Stimulated activated CD8-positive, alpha-beta memory T cell treated with anti-CD3 and anti-CD28 coated beads, Interleukin-7, amount 100 ng/mL, for 48 hours (primary cell): ENCODE results near the gene RTKN.
"Not testable (repeated sequence)": the region's sequence is repeated elsewhere in the genome, so short reads cannot be mapped to it uniquely, and the experiment has no call there.

Experiments used
- DNase-seq, 2 donors: peaks; one replicate each; pipeline ENCODE4 v3.0.0-alpha.2; 2020; ENCODE audit warnings: low read depth in 1 of 2; ENCODE audit errors: extremely low read depth in 1 of 2

Gene RTKN

GRCh38 chr2:74439373-74439772 lies 2.4 kb downstream of the RTKN start:
- no peak for DNase-seq

- DNase-seq = no peak
These were observed 3.5 kb downstream of the RTKN start for GRCh38 chr2:74438248-74438647.

GRCh38 chr2:74436848-74437695 lies 4.7 kb downstream of the RTKN start:
- no peak for DNase-seq

DNA sequence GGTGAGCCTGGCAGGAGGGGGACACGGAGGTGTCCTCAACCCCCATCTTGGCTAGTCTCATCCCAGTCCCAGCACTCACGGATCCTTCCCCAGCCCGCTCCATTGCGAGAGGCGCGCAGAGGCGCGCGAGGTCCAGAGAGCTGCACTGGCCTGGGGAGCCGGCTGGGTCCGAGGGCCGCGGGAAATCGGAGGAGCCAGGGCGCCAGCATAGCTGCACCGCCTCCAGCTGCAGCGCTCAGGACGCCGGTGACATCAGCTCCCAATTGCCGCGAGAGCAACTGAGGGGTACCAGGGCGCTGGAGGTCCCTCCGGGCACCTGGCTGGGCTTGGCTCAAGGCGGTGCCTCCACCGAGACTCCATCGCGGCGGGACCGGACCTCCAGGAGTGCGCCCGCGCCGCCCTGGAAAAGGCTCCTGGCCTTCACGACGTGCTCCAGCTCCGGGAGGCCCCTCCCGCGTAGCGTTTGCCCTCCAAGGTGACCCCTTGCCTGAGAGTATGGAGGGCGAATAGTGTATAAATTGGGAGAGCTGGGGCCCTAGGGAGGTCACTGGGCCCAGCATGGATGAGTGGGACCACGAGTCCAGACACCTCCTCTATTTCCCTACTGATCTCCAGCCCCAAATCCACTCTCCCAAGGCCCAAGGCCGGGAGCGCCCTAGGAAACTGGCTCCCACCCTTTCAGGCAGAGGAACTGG lies 5.5 kb downstream of the RTKN start:
- no peak for DNase-seq

DNA sequence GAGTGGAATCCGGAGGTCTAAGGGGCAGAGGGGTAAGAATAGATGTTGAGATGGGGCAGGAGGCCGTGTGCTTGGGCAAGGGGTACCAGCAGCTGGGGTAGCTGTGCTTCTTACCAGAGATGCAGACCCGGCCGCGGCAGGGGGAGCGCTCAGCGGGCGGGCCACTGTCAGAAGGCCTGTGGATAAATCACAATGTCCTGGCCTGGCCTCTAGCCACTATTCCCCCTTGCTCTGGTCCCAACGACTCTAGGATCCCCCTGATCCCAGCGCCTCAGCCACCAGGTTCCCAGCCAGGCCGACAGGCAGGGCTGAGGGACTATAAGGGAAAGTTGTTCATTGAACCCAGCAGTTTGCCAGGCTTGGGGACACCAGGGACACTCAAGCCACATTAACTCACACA lies 11.2 kb downstream of the RTKN start:
- DNase-seq = no peak

GRCh38 chr2:74429487-74430451 lies 12.0 kb downstream of the RTKN start:
- DNase-seq = no peak

DNA sequence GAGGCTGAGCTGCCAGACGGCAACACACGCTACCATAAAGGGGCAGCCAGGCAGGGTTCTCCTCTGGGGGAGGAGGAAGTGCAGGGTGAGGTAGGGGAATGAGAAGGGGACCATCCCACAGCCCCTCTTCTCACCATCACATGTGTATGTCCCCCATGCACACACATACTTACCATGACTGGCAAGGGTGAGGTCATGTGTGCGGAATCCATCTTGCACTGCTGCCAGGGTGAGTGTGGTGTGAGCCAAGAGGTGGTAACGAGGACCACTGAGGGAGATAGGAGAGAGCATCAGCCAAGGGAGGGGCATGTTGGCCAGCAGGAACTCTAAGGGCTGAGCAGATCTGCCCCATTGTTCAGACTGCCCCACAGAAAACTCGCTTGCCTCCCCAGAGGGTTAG lies 13.1 kb downstream of the RTKN start:
- no peak for DNase-seq

GRCh38 chr2:74427551-74427950 lies 14.2 kb downstream of the RTKN start:
- DNase-seq = no peak

DNA sequence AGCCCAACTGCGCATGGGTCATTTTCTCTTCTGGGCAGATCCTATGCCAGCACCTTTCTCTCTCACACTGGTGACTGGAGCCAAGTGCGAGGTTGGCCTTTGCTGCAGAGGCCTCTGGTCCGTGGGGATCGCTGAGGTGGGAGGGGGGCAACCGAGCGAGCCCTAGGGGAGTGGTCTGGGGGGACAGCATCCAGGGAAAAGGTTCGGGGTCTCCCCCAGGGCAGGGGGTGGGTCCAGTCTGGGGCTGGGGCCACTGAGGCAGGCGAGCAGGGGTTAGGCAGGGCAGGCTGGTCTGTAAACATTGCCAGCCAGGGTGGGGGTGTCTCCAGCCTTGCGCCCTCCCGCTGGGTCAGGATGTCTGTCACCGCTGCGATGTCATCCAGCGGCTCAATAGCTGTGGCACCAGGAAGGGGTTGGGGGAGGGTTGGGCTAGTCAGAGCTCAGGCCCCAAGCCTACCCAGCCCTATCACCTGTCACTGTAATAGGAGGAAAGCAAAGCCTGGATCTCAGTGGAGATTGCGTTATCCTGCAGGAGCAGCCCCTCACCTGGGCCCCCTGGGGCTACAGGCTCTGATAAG lies 15.5 kb downstream of the RTKN start:
- no peak for DNase-seq

GRCh38 chr2:74425523-74425922 lies 16.2 kb downstream of the RTKN start:
- DNase-seq = no peak

- no peak for DNase-seq
These were observed 16.7 kb downstream of the RTKN start for GRCh38 chr2:74424995-74425406.

DNA sequence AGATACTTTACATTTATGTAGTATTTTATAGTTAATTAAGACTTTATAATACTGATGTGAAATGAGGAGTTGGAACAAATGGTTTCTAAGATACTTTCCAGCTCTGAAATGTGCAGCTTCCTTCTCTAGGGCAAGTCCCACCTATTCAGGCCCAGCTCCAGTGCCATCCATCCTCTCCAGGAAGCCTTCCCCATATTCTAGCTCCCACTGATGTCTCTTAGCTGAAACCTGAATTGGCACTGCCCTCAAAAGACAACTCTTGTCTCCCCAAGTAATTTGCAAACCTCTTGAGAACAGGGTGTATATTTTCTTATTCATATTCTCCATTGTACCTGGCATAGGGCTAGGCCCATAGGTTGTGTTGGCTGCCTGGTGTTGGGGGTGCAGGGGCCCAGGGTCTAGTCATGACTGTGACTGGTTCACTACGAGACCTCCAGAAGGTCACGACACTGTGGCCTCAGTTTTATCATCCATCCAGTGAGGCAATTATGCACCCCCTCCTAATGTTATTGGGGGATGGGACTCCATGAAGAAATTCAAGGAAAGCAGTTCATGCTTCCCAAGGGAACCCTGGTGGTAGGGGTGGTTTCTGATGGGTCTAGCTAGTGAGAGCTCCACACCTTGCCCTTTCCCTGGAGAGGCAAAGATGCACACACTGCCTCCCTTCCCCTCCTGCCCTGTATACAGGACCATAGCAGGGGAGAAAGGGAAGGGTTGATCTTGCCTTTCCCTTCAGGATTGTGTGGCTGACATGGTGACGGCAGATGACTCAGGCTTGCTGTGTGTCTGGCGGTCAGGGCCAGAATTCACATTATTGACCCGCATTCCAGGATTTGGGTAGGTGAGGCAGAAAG lies 17.4 kb downstream of the RTKN start:
- no peak for DNase-seq

- no peak for DNase-seq
These were observed 18.3 kb downstream of the RTKN start for GRCh38 chr2:74423231-74424095.

GRCh38 chr2:74421221-74421870 lies 20.4 kb downstream of the RTKN start, which contains the start of the genes C2orf81 and WDR54:
TSS of gene C2orf81 (minus strand) at chr2:74421619. CDS start at chr2:74421560, 59 bp downstream.
TSS of gene WDR54 (plus strand) at chr2:74421730. CDS start at chr2:74422154, 424 bp downstream.
- peak; percentile 91 to 94 for DNase-seq

DNA sequence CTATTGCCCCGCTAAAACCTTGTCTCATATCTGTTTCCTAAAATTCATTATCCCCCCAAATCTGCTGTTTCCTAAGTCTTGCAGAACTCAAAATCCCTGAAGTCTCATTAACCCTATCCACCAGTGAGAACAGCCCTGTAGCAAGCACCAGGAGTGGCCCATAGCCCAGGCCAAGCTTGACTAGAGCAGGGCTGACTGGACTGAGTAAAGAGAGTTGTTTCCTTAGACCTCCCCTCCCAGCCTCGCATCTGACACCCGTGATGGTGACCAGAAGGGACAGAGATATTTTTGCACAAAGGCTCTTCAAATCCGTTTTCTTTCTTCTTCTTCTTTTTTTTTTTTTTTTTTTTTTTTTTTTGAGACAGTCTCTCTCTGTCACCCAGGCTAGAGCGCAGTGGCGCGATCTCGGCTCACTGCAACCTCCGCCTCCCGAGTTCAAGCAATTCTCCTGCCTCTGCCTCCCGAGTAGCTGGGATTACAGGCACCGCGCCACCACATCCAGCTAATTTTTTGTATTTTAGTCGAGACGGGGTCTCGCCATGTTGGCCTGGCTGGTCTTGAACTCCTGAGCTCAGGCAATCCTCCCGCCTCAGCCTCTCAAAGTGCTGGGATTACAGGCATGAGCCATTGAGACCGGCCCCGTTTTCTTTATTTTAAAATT lies 21.2 kb downstream of the RTKN start:
- DNase-seq = not testable (repeated sequence)

- DNase-seq = no peak
These were observed 21.7 kb downstream of the RTKN start for GRCh38 chr2:74420006-74420405.

DNA sequence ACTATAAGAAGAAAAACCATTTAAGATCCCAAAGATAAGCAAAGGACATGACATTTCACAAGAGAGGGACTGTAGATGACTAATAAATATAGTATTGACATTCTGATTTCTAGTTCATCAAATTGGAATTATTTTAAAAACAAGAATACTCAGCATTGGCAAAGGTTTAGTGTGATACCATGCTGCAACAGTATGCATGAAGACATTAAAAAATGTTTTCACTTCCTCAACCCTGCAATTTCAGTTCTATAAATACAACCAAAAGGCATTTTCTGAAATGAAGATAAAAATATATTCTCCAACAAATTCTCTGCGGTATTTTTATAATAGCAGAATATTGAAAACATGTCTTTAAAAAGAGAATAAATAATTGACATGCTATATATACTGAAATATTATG lies 22.4 kb downstream of the RTKN start:
- DNase-seq = no peak

GRCh38 chr2:74418312-74418711 lies 23.4 kb downstream of the RTKN start:
- no peak for DNase-seq
